Spleen (tissue), 11 donors: ENCODE data around the gene SYNCRIP. TPM values are rescaled to one million over a fixed set of nuclear protein-coding genes. Genes with fewer than 3 reads are reported as not detected.
"Not testable (repeated sequence)": the region's sequence is repeated elsewhere in the genome, so short reads cannot be mapped to it uniquely, and the experiment has no call there.

ENCODE experiments used
- DNase-seq: peaks from one replicate; pipeline ENCODE4 v3.0.0-alpha.2; 2020
- H3K27ac ChIP-seq, 8 donors: fragments of 200-600 bp; sonication (generic) in 7 of 8; 1 replicate in 4 of 8; 2 replicates in 4 of 8; pipeline versions ENCODE4 v1.5.0 to v1.8.0; 2016 to 2021; ENCODE audit warnings: inconsistent platforms in 4 of 8, mild to moderate bottlenecking in 4 of 8, moderate library complexity in 1 of 8
- H3K27me3 ChIP-seq, 7 donors: fragments of 200-600 bp; sonication (generic) in 6 of 7; replicated peaks in 1 of 7; 1 replicate in 4 of 7; 2 replicates in 3 of 7; pipeline versions ENCODE4 v1.5.0 to v1.8.0; 2016 to 2021; ENCODE audit warnings: inconsistent platforms in 3 of 7, mild to moderate bottlenecking in 1 of 7
- H3K36me3 ChIP-seq, 6 donors: fragments of 200-600 bp; sonication (generic) in 5 of 6; 1 replicate in 4 of 6; 2 replicates in 2 of 6; pipeline versions ENCODE4 v1.5.0 to v1.8.0; 2016 to 2021; ENCODE audit warnings: inconsistent platforms in 2 of 6
- H3K4me1 ChIP-seq, 6 donors: fragments of 200-600 bp; sonication (generic) in 5 of 6; 1 replicate in 3 of 6; 2 replicates in 3 of 6; pipeline versions ENCODE4 v1.5.0 to v1.8.0; 2016 to 2021; ENCODE audit warnings: inconsistent platforms in 3 of 6
- H3K4me3 ChIP-seq, 8 donors: fragments of 200-600 bp; sonication (generic) in 7 of 8; 1 replicate in 4 of 8; 2 replicates in 4 of 8; pipeline versions ENCODE4 v1.5.0 to v1.8.0; 2016 to 2021; ENCODE audit warnings: inconsistent platforms in 4 of 8, mild to moderate bottlenecking in 4 of 8, moderate library complexity in 2 of 8
- H3K9me3 ChIP-seq, 8 donors: fragments of 200-600 bp; sonication (generic) in 7 of 8; 1 replicate in 4 of 8; 2 replicates in 4 of 8; pipeline versions ENCODE4 v1.5.0 to v1.8.0; 2016 to 2021; ENCODE audit warnings: inconsistent platforms in 4 of 8
- CTCF ChIP-seq, 11 experiments: fragments of 200-600 bp in 7 of 11; fragments of 450-650 bp in 4 of 11; sonication (generic) in 4 of 11; IDR thresholded peaks in 8 of 11; conservative IDR thresholded peaks in 3 of 11; 1 replicate in 7 of 11; 2 replicates in 4 of 11; pipeline versions ENCODE4 v1.4.0 to v1.8.0; 2016 to 2021; ENCODE audit warnings: antibody characterized with exemption in 11 of 11, inconsistent platforms in 4 of 11, mild to moderate bottlenecking in 1 of 11
- POLR2A ChIP-seq, 3 donors: fragments of 450-650 bp; IDR thresholded peaks; one replicate each; pipeline ENCODE4 v1.5.1; 2017; ENCODE audit warnings: antibody characterized with exemption in 3 of 3, mild to moderate bottlenecking in 1 of 3
- POLR2AphosphoS5 ChIP-seq, 3 donors: sonication (generic); formaldehyde crosslinking; IDR thresholded peaks; one replicate each; pipeline ENCODE4 v1.5.1; 2017; ENCODE audit warnings: antibody characterized with exemption in 3 of 3
- WGBS, 5 donors: extraction: QIAGEN DNeasy Blood & Tissue Kit in 3 of 5; methylation state at CpG; one replicate each; pipeline versions ENCODE4 v1.1.5 to v1.1.7; 2013 to 2018; 5-methylcytosine and 5-hydroxymethylcytosine counted together
- intact Hi-C: fragments of 100-400 bp; cut with DNase I; formaldehyde crosslinking; loops from one replicate; pipeline ENCODE4 v1.15.0; 2023; ENCODE audit warnings: low total_unique reads
- polyA plus RNA-seq, 3 donors: library from polyadenylated mRNA; stranded (reverse); fragments of 200-250 nt; gene quantifications; one replicate each; pipeline ENCODE4 v1.2.1, GENCODE V29; 2013
- total RNA-seq, 7 donors: library from RNA; depleted of rRNA in 3 of 7; stranded (reverse); fragments of >200 nt in 3 of 7; fragmentation: NEBNext Ultra II Directional in 4 of 7; extraction: Animal tissue kit (Norgen Biotek cat#: 25700) in 4 of 7; gene quantifications; one replicate each; pipeline versions ENCODE4 v1.1.0 to v1.2.1, GENCODE V29; 2016 to 2021
- donor health status: healthy with polysubstance abuse.
- donor health status: DM: no; HTN: no; CAD: no; lungs with moderate emphysema.
- donor health status: DM: no; HTN: no; CAD: no.
- donor health status: Bipolar disorder and iron deficiency.
- donor health status: healthy.
- donor health status: DM: no; HTN: no; CAD: no.
- donor health status: DM: yes; HTN: yes; CAD: no.

SYNCRIP gene
- total and polyA plus RNA-seq, 10 donors = 21.2 to 92.1 (median 69.2) TPM

DNA sequence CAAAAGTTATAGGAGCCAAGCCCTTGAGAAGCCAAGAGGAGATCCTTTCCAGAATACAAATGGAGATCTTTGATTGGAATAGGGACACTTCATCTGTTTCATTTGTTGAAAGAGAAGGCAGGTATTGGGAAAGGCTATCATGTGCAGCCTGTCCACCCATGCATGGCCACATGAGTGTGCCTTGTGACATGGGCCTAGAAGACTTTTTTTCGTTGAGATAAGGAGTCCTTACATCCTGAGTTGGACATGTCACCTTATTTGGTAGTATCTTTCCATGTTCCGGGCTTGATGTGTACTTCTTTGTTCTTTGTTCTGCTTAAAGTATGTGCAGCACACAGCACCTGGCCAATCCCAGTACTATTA lies 42.1 kb upstream of the SYNCRIP start:
- Histone ChIP-seq H3K9me3 (peaks cover 0 to 2% (median 0%) of the 10 kb centered on the region in 8 donors), H3K4me1 (peaks cover under 1 to 9% (median 5%) of the 10 kb centered on the region in 6 donors), H3K4me3 (no peak overlapping the region), H3K27me3 (no peaks in the 10 kb centered on the region), H3K36me3 (no peaks in the 10 kb centered on the region), H3K27ac (no peak overlapping the region)
- TF ChIP-seq POLR2A (IDR thresholded peaks at IDR 0.05) (no peak), POLR2AphosphoS5 (IDR thresholded peaks at IDR 0.05) (no peak), CTCF (IDR thresholded peaks at IDR 0.05 in 8 of 11, conservative IDR thresholded peaks at IDR 0.05 in 3 of 11) (no peak)
- no peak for DNase-seq
- WGBS, 5 donors = 89 to 97% (median 94%) methylated on average over 2 of the region's 2 CpGs
- intact Hi-C loops = no loop called here

DNA sequence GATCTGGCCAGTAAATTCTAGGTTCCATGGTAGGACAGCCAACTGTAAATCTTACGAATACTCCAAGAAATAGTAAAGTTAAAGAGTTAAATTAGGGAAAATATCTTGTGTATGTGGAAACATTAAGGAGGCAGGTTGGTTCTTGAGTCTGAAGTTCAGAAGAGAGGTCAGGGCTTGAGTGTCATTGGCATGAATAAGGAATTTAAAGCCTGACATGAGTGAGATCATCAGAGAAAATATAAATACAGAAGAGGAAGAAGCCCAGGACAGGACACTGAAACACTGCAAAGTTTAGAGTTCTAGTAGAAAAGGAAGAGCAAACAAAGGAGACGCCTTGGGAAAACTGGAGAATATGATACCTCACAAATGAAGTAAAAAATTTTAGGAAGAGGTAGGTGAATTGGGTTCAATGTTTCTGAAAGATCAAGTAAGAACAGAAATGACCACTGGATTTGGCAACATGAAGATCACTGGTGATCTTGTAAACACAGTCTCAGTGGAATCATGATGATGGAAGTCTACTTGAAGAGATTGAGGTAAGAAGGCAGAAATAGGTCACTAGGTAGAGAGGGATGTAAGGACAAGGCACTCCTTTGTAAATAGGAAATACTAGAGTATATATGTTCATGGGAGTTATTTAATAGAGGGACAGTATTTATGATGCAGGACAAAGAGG lies 41.6 kb upstream of the SYNCRIP start:
- intact Hi-C loops = no loop called here
- Histone ChIP-seq H3K9me3 (peaks cover 0 to 2% (median 0%) of the 10 kb centered on the region in 8 donors), H3K36me3 (no peaks in the 10 kb centered on the region), H3K4me3 (no peak overlapping the region), H3K4me1 (peaks cover 6 to 14% (median 10%) of the 10 kb centered on the region in 6 donors), H3K27me3 (no peaks in the 10 kb centered on the region), H3K27ac (no peak overlapping the region)
- TF ChIP-seq CTCF (IDR thresholded peaks at IDR 0.05 in 8 of 11, conservative IDR thresholded peaks at IDR 0.05 in 3 of 11) (no peak), POLR2AphosphoS5 (IDR thresholded peaks at IDR 0.05) (no peak), POLR2A (IDR thresholded peaks at IDR 0.05) (no peak)
- WGBS, 5 donors = 46 to 73% (median 69%) methylated on average over 2 of the region's 2 CpGs
- no peak for DNase-seq

- intact Hi-C loops = not testable (repeated sequence)
- WGBS, 5 donors = 96 to 97% (median 97%) methylated on average over 4 of the region's 4 CpGs
These were observed 39.2 kb upstream of the SYNCRIP start for GRCh38 chr6:85681899-85682298.

GRCh38 chr6:85680388-85680787 lies 37.7 kb upstream of the SYNCRIP start:
- no peak for DNase-seq
- TF ChIP-seq POLR2A (IDR thresholded peaks at IDR 0.05) (no peak), POLR2AphosphoS5 (IDR thresholded peaks at IDR 0.05) (no peak), CTCF (IDR thresholded peaks at IDR 0.05 in 8 of 11, conservative IDR thresholded peaks at IDR 0.05 in 3 of 11) (no peak)
- Histone ChIP-seq H3K4me3 (no peak overlapping the region), H3K36me3 (peaks cover 0 to 10% (median 0%) of the 10 kb centered on the region in 6 donors), H3K4me1 (peaks cover 22 to 44% (median 34%) of the 10 kb centered on the region in 6 donors), H3K27me3 (no peaks in the 10 kb centered on the region), H3K9me3 (peaks cover 0 to 2% (median 0%) of the 10 kb centered on the region in 8 donors), H3K27ac (no peak overlapping the region)
- intact Hi-C loops = no loop called here
- WGBS, 5 donors = 84 to 91% (median 85%) methylated on average over 7 of the region's 7 CpGs

More at GRCh38 chr6:85681899-85682298, 39.2 kb upstream of the SYNCRIP start:
- peaks cover 9 to 29% (median 19%) of the 10 kb centered on the region in 6 donors for H3K4me1 ChIP-seq
- H3K27ac ChIP-seq, DNase-seq, H3K9me3 ChIP-seq, H3K4me3 ChIP-seq, H3K36me3 ChIP-seq, H3K27me3 ChIP-seq: not testable (repeated sequence)
